Erythroblast (primary cell): ENCODE results near the gene KIR2DL1.

Experiments used
- GATA1 ChIP-seq: IDR thresholded peaks from 2 replicates; pipeline ENCODE4 v1.6.1; 2011; ENCODE audit warnings: low read depth, mild to moderate bottlenecking, control low read depth, low read length, moderate library complexity
- POLR2A ChIP-seq: IDR thresholded peaks from 2 replicates; pipeline ENCODE4 v1.6.1; 2011; ENCODE audit warnings: mild to moderate bottlenecking, low read length

DNA sequence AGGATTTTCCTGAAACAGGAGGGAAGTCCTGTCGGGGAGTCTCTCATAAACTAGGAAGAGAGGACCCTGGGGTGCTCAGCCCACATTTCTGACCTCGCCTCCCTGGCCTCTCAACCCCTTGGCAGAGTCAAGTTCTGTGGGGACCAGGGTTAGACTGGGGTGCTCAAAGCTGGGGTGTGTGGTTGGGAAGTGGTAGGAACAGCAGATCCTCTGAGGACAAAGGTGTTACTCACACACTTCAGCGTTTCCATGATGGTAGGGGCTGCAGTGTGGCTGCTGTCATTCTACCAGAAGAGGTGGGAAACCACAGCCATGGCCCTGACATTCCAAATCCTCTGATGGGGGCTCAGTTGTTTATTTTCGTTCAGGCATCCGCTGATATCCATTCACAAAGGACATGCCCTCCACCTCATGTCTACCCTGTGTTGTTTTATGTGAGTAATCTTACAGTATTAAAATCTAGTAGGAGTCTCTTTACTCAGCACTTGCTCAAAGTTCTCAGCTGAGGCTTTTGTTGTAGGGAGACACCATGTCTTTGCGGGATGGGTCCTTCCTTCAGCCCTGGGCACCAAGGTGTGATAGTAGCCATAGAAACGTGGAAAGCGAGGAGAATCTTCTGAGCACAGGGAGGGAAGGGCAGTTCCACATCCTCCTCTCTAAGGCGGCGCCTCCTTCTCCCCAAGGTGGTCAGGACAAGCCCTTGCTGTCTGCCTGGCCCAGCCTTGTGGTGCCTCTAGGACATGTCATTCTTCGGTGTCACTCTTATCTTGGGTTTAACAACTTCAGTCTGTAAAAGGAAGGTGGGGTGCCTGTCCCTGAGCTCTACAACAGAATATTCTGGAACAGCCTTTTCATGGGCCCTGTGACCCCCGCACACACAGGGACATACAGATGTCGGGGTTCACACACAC, 29.8 kb upstream of the KIR2DL1 start:
- TF ChIP-seq POLR2A: no peak
- no peak for TF ChIP-seq GATA1
